Germinal center (tissue), 1 donor: ENCODE measurements around the gene FAF1.

Experiments used
- DNase-seq: peaks from one replicate; pipeline ENCODE4 v3.0.0; 2012; ENCODE audit warnings: mixed read lengths, low spot score

FAF1 gene

DNA sequence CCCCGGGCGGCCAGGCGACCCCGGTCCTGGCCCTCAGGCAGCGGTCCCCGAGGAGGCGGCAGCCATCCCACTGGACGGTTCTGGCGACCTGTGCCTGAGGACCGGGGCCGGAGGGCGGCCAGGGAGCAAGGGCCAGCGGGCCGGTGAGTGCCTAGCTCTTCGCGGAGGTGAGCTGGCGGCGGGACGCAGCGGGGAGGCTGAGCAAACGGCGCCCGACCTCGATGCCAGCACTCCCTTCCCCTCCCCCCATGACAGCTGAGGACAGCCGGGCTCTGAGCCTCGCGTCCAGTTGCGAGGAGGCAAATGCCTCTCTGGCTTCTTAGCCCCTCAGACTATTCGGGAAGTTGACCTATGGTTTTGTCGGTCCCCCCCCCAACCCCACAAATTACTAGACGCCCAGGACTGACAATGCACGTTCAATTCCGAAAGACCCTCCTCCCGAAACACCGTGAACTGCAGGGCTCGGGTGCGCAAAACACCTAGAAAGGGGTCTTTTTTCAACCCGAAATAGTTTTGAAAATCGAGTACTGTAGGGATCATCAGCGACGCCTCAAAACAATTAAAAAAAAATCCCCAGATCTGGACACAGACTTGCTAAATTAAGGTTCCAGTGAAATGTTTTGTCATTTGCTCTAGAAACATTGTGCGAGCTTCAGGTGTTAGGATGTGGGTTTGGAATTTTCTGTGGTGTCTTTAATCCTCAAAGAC, 18.2 kb upstream of the FAF1 start:
- peak; percentile 69 for DNase-seq

DNA sequence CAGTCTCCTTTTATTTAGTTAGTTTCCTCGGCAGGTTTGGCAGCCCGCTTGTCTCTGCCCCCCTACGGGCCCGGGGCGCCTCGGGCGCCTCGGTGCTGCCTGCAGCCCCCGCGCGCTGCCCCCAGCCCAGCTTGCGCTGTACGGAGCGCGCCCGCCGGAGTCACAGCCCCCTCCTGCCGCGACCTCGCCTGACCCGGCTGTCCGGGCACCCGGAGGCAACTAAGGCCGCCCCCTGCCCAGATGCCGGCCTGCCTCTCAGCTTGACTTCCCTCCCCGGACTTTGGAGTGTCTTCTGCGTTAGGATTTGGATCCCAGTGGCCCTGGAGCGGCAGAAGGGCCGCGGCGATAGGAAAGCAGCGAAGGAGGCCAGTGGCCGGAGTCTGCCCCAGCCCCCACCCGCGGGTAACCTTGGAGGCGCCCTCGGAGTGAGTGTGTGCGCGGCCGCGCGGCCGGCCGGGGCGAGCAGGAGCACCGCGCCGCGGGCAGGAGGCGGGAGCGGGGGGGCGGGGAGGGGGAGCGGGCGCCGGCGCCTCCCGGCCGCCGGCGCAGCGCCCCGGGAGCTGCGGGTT, 17.6 kb upstream of the FAF1 start:
- peak; percentile 64 for DNase-seq

- DNase-seq, result peak; percentile 69
Observed at GRCh38 chr1:50976890-50977574, 17.0 kb upstream of the FAF1 start.

- DNase-seq, result peak; percentile 24
Observed at GRCh38 chr1:50976111-50976889, 16.2 kb upstream of the FAF1 start.

DNA sequence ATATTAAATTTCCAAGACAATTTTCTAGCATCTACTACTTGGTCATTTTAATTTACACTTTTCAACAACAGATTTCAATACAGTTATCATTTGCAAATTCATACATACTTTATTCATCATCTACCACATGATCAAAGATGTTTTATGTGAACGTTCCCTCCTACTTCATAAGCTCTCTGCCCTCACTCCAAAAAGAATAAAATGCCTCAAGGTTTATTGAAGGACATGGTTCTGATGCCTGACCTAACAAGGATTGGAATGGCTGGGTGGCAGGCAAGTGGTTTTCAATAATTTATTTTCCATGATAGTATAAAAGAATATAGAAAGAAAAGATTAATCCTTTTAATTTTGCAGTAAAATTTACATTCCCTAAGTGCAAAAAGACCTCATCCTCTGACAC, 15.4 kb upstream of the FAF1 start:
- no peak for DNase-seq

DNA sequence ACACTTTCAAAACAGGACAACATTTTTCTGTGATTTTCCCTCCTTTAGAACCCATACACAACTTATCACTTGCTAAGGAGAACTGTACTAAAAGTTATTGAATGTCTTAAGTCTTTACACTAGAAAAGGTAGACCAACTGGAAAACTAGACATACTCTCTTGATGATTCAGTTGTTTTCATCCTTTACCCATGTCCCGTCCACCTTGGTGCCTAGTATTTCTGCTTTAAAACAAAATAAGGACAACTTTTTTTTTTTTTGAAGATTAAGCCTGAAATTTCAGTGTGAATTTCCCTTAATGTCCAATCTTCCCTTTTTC, 14.5 kb upstream of the FAF1 start:
- DNase-seq, result no peak

DNA sequence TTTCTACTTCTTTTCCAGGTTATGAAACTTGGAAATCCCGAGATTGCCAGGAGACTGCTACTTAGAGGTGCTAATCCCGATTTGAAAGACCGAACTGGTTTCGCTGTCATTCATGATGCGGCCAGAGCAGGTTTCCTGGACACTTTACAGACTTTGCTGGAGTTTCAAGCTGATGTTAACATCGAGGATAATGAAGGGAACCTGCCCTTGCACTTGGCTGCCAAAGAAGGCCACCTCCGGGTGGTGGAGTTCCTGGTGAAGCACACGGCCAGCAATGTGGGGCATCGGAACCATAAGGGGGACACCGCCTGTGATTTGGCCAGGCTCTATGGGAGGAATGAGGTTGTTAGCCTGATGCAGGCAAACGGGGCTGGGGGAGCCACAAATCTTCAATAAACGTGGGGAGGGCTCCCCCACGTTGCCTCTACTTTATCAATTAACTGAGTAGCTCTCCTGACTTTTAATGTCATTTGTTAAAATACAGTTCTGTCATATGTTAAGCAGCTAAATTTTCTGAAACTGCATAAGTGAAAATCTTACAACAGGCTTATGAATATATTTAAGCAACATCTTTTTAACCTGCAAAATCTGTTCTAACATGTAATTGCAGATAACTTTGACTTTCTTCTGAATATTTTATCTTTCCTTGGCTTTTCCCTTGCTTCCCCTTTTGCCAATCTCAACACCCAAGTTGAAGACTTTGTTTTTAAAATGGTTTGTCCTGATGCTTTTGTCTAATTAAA, 14.0 kb upstream of the FAF1 start:
- no peak for DNase-seq

DNA sequence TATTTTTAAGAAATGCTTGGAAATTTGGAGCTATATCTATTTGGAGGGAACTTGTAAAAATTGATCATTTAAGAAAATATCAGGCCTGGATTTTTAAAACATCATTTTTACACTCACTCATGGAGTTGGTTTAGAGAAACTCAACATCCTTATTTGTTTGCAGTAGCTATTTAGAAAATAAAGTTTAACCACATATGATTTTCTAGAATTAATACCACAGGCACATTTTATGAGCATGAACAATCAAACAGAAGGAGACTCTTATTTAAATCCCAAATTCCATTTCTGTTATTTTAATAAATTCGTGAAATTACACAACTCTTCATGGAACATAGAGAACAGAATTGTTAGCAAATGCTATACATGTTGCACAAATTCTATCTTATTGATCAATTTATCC, 13.2 kb upstream of the FAF1 start:
- no peak for DNase-seq

DNA sequence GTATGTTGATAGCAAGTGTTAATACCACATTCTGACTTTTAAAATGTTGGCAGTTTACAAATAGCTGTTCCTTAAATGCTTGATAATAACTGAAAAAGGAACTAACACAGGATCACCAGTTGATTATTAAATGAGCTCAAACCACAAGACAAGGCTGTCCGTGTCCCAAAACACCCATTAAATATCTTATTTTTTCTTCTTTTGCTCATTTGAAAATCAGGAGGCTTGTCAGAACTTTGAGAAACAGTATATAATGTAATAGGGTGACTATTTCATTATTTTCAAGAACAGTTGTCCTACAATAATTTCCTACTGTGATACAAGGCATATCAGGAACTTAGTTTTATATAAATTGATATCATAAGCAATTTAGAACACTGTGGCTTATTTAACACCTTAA, 12.7 kb upstream of the FAF1 start:
- no peak for DNase-seq

DNA sequence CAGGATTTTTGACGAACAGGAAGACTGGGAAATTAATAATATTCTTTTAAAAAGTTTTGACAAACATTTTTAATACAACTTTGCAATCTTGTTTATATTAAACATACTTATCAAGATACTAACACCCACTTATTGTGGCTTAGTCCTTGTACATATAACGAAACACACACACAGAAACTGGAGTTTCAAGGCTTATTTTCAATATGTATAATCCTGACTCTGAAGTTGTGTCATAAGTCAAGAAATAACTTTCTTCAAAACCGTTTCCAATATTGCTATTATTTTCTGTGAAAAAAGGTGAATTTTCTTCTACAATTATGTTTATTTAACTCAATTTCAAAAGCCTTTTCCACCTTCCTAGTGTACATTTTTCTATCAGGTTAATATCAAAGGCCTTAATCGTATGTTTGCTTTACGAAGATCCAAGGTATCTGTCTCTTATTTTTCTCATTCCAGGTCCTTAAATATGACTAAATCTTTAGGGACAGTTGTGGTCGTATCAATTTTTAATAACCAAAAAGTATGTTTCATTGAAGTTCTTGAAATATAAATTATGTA, 11.8 kb upstream of the FAF1 start:
- no peak for DNase-seq

GRCh38 chr1:50970931-50971582, 11.0 kb upstream of the FAF1 start:
- no peak for DNase-seq

DNA sequence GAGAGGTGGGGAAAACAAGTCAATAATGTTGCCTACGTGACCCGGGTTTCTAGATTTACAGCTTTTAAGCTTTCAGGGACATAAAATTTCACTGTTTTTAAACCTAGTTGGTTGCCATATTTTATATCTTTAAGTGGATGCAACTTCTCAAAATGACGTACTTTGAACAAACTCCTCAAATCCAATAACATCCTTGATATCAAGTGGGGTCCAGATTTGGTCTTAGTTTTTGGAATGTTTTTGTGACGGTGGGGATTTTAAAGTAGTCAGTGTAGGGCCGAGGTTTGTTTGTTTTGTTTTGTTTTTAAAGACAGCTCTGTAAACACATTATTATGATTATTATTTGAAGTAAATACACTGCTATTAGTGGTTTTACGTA, 10.4 kb upstream of the FAF1 start:
- no peak for DNase-seq

- DNase-seq, result peak; percentile 64
Observed at GRCh38 chr1:50969611-50970508, 9.8 kb upstream of the FAF1 start, which contains the start of gene CDKN2C. Gene CDKN2C (plus strand): TSS chr1:50970245. CDS start chr1:50970369, 124 bp downstream.

DNA sequence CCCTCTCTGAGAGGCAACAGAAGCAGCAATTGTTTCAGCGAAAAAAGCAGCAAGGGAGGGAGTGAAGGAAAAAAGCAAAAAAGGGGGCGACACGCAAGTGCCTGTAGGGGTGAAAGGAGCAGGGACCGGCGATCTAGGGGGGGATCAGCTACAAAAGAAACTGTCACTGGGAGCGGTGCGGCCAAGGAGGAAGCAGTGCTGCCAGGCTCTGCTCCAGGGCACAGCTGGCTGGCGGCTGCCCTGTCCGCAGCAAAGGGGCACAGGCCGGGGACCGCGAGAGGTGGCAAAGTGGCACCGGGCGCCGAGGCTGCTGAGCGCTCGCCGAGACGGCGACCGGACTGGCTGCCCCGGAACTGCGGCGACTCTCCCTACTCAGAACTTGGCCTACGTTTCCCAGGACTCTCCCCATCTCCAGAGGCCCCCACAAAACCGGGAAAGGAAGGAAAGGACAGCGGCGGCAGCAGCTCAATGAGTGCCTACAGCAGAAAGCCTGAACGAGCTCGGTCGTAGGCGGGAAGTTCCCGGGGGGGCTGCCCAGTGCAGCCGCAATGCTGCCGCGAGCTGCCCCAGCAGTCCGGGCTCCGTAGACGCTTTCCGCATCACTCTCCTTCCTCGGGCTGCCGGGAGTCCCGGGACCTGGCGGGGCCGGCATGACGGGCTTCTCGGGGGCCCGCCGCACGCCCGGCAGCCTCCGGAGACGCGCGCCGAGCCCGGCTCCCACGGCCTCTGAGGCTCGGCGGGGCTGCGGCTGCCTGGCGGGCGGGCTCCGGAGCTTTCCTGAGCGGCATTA, 8.9 kb upstream of the FAF1 start:
- peak; percentile 66 for DNase-seq

- DNase-seq, result peak; percentile 89
Observed at GRCh38 chr1:50968158-50968820, 8.2 kb upstream of the FAF1 start.

DNA sequence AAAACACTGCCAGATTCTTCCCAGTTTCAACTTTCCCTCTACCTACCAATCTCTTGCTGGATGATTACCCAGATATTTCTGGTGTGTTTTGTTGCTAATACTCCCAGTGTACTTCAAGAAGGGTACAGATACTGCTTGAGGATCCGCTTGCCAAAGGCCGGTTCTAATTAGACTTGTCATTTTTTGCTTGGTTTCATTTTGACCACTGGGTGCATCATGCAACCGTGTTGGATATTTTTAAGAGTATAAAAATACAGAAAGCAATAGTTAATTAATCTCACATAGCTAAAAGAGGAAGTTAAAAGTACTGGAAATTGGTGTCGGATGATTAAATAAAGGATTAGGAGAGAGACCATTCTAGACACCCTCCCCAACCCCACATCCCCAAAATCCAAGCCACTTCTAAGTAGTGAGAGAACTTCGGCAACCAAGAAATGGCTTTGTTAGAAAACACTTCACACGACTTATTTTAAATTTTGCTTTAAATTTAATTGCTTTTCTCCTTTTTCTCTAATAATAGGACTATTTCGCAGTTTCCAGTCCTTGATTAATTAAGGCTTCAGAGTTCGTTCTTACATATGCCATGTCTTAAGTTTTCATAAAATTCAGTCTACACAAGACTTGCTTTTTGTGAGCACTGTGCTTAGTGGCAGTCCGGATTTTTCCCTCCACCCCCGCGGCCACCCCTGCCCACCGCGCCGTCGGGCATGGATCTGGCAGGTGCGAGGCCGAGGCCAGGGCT, 7.5 kb upstream of the FAF1 start:
- peak; percentile 11 for DNase-seq

DNA sequence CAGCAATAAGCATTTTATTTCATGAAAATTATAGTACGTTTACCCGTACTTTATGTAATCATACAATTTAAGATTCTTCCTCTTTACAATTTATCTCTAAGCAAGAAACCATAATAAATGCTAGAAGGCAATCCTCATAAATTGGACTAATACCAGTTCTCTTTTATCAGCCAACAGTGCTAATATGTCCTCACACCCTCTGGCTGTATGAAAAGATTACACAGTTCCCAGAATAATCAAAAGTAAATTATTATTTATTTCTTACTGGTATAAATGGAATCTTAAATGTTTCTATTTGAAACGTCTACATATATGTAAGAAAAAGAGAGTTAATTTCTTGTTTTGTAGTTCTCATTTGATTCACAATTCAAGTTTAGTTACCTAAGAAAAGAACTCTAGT, 6.9 kb upstream of the FAF1 start:
- DNase-seq, result no peak

DNA sequence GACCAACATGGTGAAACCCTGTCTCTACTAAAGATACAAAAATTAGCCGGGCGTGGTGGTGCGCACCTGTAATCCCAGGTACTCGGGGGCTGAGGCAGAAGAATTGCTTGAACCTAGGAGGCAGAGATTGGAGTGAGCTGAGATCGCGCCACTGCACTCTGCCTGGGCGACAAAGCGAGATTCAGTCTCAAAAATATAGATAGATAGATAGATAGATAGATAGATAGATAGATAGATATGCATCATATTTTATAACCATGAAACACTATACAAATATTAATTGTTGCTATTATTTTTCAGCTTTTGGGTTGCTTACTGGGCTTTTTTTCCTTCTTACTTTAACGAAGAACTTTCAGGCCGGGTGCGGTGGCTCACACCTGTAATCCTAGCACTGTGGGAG, 4.8 kb upstream of the FAF1 start:
- no peak for DNase-seq
